ENCODE measurements around the gene ARL6.

The ARL6 gene, protein sequence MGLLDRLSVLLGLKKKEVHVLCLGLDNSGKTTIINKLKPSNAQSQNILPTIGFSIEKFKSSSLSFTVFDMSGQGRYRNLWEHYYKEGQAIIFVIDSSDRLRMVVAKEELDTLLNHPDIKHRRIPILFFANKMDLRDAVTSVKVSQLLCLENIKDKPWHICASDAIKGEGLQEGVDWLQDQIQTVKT

DNA sequence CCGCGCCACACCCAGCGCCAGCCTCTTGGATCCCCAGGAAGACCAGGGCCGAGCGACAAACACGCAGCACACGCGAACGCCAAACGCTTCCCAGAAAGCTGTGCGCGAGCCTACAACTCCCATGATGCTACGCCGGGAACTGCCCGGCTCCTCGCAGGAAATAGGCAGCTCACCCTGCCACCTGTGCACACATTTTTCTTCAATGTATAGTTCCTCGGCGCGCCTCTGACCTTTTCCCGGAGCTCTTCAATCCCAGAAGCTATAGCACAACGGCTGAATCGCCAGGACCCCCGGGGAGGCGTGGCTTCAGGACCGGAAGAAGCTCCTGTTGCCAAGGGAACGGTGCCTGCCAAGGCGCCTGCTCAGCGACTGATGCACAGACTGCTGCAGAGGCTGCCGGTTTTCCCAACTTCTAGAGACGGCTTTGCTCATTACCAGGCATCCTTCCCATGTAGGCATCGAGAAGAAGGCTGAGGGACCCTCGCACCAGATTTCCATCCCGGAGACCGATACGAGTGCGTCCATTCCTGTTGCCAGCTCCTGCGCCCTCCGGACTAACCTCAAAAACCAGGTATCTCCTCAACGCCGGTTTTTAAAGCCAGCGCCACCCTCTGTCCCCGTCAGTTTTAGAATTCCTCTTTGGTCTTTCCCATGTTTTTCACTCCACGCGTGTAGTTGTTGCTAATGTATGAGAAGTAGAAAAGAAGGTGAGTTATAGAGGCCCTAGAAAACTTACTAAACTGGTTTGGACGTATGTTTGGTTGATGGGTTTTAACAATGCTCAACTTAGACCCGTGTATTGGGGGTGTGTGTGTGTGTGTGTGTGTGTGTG, at the start of gene ARL6:
Gene ARL6 (plus strand): TSS at position 352 of the 832 bp plus-strand sequence. CDS start 3,350 bp downstream, outside the sequence.
- DNase-seq, result peak; percentile 100

DNA sequence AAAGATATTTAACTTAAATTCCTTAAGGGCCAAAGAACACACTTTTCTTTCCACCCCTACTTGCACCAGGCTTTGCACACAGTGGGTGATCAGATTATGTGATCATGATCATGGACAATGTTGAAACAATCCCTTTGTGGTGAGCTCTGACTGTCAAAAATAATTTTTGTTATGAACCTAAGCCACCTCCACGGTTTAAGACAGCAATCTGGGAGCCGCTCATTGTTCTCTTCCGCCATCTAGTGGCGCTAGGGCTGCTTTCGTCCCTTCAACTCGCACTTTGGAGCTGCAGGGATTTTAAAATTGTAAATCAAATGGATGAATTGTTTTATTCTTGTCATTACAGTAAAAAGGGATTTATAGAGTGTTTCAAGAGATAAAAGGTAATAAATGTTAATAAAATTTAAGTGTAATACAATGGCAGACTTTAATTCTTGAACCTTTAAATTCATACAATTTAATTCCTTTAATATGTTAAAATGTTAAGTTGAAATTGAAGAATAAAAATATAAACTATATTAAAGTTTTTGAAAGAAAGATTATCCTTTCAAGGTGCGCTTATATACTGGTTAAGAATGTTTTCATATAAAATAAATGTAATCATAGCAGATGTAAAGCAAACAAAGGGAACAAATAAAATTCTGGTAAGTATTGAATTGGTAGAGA, 45.3 kb upstream of the ARL6 start:
- DNase-seq, result peak; percentile 83 to 91

DNA sequence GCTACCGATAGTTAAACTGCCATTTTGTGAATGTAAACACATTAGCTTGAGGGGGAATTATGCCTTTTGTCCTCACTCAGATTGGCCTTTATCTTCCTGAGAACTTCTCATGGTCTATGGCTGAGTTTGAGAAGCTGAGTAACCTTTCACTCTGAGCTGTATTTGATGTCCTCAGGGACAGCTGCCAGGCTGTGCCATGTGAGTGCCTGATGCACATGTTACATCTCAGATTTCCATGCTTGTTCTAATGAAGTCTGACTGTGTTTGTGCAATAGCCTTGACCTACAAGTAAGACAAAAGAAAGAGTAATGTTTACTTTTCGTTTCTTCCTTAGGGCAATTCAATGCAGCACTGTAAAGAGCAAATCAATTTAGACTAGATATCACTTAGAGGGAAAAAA, 44.1 kb upstream of the ARL6 start:
- peak in 1 of 2 experiments; percentile 62 for DNase-seq

DNA sequence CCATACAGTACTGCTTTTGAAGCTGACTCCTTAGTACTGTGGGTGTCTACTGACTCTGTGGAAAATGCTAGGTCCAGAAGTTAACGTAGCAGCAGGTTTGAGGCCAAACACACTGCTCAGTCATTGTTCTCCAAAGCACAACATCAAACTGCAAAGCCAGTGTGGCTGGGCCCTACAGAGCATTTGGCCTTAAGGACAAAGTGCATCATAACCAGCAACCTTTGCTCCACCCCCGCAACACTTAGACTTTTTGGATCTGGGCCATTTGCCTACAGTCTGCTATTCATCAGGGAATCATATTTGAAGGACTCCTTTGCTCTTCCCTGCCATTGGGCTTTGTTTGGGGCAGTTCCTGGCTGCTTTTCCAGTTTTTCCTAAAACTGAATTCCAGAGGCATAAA, 43.1 kb upstream of the ARL6 start:
- DNase-seq, result no peak

DNA sequence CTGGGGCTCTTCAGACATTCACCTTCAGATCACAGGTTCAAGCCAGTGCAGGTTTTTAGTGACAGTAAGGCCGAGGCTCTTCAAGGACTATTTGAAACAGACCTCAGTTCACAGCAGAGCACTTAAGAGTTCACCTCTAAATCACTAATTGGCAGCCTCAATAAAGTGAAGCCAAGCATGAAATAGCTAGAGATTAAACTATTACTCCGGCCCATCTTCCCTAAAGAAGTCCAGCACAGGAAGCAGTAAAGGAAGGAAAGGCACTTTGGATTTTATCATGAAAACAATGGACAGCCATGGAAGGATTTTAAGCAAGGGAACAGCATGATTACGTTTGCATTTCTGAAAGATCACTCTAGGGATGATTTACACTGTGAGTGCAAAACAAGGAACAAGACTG, 27.6 kb upstream of the ARL6 start:
- peak; percentile 78 to 89 for DNase-seq

DNA sequence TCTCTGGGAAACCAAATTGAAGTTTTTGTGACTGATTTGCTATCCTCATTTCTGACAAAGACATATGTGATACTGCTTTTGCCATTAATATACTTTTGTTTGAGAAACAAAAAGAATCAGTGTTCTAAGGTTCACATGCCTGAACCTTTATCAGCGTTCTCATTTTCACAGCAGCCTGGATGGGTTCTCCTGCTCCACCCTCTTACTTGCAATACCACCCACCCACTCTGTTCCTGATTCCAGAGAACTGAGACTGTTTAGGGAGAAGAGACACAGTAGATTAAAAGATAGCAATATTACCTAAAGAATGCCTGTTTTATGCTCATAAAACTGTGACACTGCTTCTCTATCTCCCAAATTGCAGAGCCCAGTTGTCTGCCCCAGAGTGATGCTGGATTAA, 25.8 kb upstream of the ARL6 start:
- no peak for DNase-seq

DNA sequence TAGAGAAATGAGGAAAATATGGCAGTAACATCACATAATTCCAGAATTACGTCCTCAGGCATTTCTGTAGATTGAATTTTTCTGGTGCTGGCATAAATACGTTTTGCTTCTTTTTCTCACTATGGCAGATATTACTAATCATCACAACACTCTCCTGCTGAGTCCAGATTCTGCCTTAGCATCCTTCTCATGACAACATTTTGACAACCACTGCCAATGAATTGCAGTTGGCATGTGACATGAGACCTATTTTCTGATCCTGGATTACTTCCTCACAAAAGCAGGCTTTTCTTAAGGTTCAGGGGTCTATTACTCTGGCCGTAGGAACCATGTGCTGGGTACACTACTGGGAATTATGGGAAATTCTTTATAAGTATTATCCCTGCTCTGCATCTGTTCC, 22.5 kb upstream of the ARL6 start:
- DNase-seq, result no peak

DNA sequence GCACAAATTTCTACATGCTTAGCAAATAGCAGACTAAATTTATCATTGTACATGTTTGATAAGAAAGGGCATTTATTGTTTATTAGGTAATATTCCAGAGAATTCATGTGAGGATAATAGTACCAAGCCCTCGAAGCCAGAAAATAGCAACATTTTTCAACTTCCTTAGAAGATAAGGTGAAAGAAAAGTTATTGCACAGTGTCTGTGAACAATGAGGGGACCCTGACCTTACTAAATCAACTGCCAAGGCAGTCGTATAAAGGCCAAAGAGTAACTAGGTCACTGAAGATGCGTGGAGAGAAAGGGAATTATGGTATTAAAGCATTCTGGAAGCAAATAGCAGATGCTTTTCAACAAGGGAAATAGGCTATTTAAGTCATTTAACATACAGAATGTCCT, 20.3 kb upstream of the ARL6 start:
- DNase-seq, result no peak

DNA sequence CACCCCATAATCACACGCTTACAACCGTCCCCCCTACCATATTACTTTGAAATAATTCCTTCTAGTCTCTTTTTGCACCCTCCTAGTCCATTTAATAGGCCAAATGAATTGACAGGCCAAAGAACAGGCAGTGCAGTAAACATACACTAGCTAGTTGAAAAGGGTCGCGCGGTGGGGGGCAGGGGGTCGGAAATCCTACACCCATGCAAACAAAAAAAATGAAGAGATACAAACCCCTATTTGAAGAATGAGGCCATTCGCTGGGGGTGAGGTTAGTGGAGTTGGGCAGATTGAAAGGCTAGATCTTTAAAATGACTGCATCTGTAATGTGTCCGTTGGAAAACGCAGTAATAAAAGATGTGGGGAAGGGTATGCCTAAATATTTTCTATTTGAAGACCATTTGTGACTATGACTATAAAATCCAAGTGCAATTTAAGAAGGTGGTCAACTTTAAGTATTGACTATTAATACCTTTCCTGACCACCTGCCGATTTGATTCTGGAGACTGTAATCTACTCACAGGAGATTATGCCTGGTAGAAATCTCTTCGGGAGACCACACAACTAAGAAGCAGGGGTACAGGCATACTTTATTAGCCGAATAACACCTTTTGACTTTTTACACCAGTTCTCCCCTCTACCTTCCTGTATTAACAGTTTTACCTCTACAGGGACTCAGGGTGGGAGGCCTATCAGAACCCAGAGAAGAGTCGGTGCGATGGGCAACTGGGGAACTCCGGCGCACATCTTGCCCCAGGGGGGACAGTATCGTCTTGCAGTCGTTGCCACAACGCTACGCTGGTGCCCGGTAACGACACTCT, 762 bp upstream of the ARL6 start:
- DNase-seq, result peak; percentile 77 to 88

DNA sequence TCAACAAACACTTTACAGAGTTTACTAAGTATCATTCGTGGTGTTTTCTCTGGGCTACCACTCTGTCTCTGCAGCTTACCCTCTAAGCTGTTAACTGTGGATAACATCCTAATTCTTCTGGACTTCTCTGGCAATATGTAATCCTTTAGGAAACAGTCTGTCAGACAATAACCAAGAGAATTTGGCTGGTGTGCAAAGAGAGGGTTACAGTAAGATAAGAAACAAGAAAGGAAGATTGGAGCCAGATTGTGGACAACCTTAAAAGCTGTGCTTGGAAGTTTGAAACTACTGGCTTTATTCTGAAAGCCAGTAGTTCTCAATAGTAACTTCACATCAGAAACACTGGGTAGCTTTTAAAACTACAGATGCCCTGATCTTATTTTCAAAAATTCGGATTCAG, 778 bp downstream of the ARL6 start:
- peak in 1 of 2 experiments; percentile 43 for DNase-seq

DNA sequence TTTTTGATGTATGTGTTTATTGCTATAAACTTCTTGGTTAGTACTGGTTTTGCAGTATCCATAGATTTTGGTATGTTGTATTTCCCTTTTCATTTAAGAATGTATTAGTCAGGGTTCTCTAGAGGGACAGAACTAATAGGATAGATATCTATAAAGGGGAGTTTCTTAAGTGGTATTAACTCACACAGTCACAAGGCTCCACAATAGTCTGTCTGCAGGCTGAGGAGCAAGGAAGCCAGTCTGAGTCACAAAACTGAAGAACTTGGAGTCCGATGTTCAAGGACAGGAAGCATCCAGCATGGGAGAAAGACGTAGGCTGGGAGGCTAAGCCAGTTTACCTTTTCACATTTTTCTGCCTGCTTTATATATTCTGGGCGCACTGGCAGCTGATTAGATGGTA, 8.4 kb downstream of the ARL6 start:
- no peak for DNase-seq

DNA sequence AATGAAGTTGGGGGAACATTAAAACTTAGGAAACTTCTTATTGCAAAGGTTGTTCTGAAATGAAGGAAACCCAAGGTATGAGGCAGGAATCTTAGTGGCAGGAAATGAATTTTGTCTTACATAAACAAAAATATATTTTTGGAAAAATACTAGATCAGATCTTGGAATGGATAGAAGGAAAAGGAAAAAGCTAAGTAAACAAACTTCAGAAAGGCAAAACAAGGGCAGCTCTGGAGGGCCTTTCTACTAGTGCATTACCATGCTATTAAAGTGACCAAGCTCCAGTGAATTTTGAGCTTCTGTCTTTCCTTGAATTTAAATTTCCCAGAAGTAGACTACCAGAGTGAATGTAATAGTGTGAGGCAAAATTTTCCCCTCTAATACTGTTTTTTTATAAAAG, 13.6 kb downstream of the ARL6 start:
- no peak for DNase-seq

DNA sequence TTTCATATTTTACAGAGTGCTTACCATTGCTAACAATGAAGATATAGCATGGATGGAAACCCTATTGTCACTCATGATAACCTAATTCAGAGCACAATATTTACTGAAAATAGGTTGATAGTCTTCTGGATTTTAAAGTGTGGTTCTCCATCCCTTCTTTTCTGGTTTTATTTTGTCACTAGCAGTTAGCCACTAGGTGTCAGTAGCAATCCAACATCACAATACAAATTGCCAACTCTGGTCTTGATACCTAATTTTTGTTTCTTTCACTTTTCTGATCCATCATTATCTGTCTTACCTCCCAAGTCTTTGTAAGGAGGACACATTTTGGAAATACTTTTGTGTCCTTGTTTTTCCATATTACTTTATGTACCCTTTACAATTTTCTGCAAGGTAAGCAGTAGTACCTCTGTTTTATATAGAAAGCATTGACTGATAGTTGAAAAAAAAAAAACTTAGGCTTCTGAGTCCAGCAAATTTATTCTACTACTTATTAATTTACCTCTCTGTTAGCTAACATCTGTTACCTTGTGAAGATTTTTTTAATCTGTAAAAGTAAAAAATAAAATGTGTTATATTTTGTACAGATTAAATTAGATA, 29.0 kb downstream of the ARL6 start:
- peak; percentile 39 to 78 for DNase-seq

DNA sequence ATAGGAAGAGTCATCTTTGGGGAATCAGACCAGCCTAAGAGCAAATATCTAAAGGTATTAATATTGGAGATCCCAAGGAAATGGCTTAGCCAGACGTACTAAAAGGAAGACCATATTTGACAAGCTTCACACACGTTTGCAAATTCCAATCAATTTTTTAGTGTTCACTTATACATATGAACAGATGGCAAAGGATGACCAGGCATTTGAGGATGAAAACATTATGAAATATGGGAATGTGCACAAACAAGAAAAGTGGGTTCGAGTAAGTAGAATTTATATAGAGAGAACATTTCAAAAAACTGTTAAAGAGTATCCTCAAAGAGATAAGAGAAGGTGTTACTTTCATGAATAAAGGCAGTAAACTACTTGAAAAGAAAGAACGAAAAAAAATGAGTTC, 31.4 kb downstream of the ARL6 start:
- no peak for DNase-seq

DNA sequence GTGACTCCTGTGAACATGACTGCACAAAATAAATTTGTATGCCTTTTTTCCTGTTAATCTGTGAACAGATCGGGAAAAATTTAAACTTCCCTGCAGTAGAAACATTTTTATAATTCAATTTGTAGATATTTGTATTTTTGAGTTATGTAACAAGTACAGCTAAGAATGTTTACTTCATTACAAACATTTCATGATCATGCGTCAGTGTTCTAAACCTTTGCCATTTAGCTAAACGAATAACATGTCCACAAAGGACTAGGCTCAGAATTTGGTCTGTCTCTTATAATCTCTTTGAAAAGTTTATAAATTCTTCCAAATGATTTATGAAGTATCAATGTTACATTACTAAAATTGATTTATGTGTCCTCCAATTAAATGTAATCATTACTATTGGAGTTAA, 39.9 kb downstream of the ARL6 start:
- no peak for DNase-seq

DNA sequence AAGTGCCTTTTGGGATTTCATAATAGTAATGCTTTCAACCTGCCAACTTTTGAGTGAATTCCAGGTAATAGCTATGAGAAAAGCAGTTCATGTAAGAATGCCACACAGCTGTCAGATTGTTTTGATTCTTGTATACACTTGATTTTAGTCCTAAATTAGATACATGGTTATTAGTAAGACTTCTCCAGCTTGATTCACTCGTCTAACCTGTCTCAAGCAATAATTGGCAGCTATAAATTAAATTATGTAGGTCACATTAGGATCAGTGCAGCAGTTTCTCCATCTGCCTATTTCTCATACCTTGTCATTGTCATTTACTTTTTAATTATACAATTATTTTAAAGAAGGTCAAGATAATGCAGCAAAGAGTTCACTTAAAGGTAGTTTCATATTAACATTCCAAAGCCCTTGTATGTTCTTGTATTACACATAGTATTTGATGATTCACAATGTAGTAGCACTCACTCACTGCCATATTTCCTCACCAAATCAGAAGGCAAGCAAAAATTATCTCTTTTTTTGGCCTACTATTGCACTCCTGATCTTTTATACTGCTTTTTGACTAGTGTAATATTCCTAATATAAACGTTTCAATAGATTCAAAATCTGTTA, 46.3 kb downstream of the ARL6 start:
- DNase-seq, result no peak

DNA sequence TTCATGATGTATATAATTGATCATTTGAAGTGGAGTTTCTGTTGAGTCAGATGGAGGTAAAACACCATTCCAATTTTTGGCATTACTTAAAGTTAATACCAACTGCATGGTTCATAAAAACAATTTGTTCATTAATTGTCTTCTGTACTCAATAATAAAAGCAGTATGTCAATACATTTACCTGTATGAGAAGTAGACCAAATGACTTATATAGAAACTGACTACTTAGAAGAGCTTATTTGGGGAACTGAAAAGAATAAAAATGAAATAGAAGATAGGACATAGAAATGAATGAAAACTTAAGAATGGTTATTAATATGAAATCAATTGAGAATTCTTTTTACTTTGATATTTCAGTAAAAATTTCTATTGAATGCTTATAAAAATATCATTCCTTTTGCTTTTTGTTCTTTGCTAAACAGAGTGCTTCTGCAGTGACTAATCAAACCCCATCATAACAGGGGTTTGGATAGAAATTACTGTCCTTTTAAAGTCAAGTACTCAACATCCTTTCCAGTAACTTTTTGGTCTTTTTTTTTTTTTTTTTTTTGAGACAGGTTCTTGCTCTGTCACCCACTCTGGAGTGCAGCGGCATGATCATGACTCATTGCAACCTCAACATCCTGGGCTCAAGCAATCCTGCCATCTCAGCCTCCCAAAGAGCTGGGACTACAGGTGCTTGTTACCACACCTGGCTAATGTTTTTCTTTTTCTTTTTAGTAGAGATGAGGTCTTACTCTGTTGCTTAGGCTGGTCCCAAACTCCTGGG, 50.8 kb downstream of the ARL6 start:
- DNase-seq, result no peak

DNA sequence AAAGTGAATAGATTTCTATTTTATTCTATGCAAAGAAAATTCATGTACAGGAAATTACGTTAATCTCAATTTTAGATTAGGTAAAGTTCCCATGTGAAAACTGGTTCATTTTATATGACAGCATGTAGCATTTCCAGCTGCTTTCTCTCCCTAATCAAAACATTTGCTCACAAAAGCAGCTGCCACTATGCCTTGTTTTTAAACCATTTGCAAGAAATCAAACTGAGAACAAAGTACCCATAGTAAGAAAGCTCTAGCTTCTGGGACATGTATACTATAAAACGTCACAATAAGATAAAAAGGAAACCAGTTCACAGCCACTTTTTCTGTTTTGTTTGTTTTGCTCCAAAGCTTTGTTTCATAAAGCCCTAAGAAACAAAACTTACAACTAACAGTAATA, 52.3 kb downstream of the ARL6 start:
- peak in 1 of 2 experiments; percentile 58 for DNase-seq

DNA sequence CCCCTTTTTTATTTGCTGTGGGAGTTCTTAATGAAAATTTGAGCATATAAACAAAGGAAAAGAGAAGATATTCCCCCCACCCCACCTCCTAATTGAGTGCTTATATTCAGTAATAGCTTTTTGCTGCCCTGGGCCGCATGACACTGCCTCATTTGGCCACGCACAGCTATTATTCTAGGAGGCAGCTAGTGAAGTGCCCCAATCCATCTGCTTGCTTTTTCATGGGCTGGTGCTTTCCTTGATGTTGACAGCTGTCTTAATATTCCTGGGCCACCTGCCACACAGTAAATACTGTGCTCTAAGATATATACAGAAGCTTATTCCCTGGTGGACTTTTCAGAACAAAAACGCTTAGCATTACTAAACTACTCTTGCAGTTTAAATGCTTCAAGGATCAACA, 53.4 kb downstream of the ARL6 start:
- DNase-seq, result peak; percentile 99 to 100

DNA sequence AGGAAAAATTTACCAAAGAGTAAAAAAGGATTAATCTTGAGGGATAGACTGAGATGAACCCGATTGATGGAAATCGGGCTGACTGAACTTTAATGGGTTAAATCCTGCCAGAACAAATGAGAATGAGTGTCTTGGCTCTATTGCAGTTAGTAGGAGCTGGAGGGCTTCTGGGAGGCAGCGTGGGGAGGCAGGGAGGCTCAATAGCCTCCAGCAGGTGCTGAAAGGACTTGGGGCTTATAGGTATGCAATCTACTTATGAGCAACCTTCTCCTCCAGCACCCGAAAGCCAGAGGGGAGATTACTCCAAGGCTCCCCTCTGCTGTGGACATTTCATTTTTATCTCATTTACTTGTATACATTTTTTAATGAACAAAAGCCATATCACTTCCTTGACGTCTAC, 56.2 kb downstream of the ARL6 start:
- no peak for DNase-seq

DNA sequence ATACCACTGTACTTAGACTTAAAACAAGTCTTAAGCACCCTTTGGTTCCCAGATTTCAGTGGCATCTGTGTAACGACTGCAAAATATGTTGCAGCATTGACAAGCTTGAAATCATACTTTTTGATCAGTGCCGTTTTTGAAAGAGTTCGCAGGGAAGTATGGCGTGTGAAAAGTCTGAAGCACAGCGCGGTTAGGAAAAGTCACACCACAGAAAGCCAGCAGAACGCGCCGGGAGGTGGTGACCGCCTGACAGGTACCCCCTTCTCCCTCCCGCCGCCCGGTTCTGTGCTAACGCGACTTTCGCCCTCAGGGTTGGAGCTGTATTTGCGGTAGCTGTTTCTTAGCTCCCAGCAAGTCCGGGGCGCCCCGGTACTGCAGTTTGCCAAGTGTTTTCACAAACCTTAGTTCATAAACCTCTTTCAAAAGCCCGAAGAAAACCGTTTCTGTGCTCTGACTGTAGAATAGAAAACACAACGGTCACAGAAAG, 56.8 kb downstream of the ARL6 start:
- DNase-seq, result peak; percentile 87 to 91

Measured in NCI-H524 (cell line).